K562 (cell line): Measurements from ENCODE around the gene EHBP1L1. TPM values are rescaled to one million over a fixed set of nuclear protein-coding genes. Genes with fewer than 3 reads are reported as not detected.

Experiments
- GABPA ChIP-seq: fragments of 200-800 bp; sonication (Bioruptor generic); conservative IDR thresholded peaks from 2 replicates; pipeline ENCODE4 v1.6.1; 2016; ENCODE audit warnings: low read depth, missing genetic modification characterization, missing compliant biosample characterization
- GATA2 ChIP-seq: sonication (generic); formaldehyde crosslinking; IDR thresholded peaks from 2 replicates; pipeline ENCODE4 v1.4.0; 2020; ENCODE audit warnings: mild to moderate bottlenecking, missing genetic modification reagents
- HOXB6 ChIP-seq: fragments of 250-450 bp; sonication (Bioruptor Pico); IDR thresholded peaks from 2 replicates; pipeline ENCODE4 v1.5.1; 2022; ENCODE audit warnings: mild to moderate bottlenecking, borderline replicate concordance
- NCOA1 ChIP-seq: fragments of 450-650 bp; IDR thresholded peaks from 2 replicates; pipeline ENCODE4 v1.6.1; 2016; ENCODE audit warnings: low read depth
- NELFE ChIP-seq: IDR thresholded peaks from 2 replicates; pipeline ENCODE4 v1.6.1; 2011; ENCODE audit warnings: mild to moderate bottlenecking; ENCODE audit not compliant: insufficient read depth, insufficient read length
- PPARD ChIP-seq: fragments of 250-450 bp; sonication (Bioruptor Pico); IDR thresholded peaks from 2 replicates; pipeline ENCODE4 v1.8.0; 2022; ENCODE audit warnings: inconsistent platforms, mild to moderate bottlenecking, moderate library complexity
- THAP12 ChIP-seq: fragments of 250-450 bp; sonication (Bioruptor Pico); IDR thresholded peaks from 2 replicates; pipeline ENCODE4 v1.9.0; 2021; ENCODE audit warnings: mild to moderate bottlenecking, inconsistent platforms
- TRIM25 ChIP-seq: fragments of 450-650 bp; IDR thresholded peaks from 2 replicates; pipeline ENCODE4 v1.7.0; 2016; ENCODE audit warnings: borderline replicate concordance
- ZNF121 ChIP-seq: sonication (generic); formaldehyde crosslinking; conservative IDR thresholded peaks from 2 replicates; pipeline ENCODE4 v1.8.0; 2022; ENCODE audit warnings: missing genetic modification reagents
- ZNF551 ChIP-seq: fragments of 250-450 bp; sonication (Bioruptor Pico); IDR thresholded peaks from 2 replicates; pipeline ENCODE4 v1.5.0; 2021; ENCODE audit warnings: mild to moderate bottlenecking, moderate library complexity
- ZNF609 ChIP-seq: sonication (generic); formaldehyde crosslinking; IDR thresholded peaks from 2 replicates; pipeline ENCODE4 v1.8.1; 2023; ENCODE audit warnings: missing genetic modification reagents, mild to moderate bottlenecking, borderline replicate concordance
- ZNF830 ChIP-seq: fragments of 250-450 bp; sonication (Bioruptor Pico); IDR thresholded peaks from 2 replicates; pipeline ENCODE4 v1.5.0; 2021; ENCODE audit warnings: mild to moderate bottlenecking
- polyA plus RNA-seq, 8 experiments: library from polyadenylated mRNA; depleted of rRNA in 4 of 8; stranded (reverse) in 5 of 8; unstranded in 3 of 8; fragments of >200 nt; fragmentation: Nextera tagmentation in 2 of 8; fragmentation: Illumina TruSeq in 1 of 8; extraction: Ambion mirVana in 2 of 8; extraction: Trizol in 1 of 8; gene quantifications; 2 replicates each; pipeline versions ENCODE4 v1.2.1 to v1.2.3, GENCODE V29; 2011 to 2014; ENCODE audit warnings: inconsistent platforms in 1 of 8, missing spikeins in 1 of 8
- total RNA-seq, 7 experiments: library from RNA; depleted of rRNA in 6 of 7; stranded (reverse); fragments of >200 nt in 6 of 7; fragmentation: Illumina TruSeq in 2 of 7; extraction: Trizol in 2 of 7; gene quantifications; 2 replicates each; pipeline versions ENCODE4 v1.2.1 to v1.2.3, GENCODE V29; 2011 to 2021; ENCODE audit warnings: low replicate concordance in 1 of 7
- TF ChIP-seq, protein P1 (sequence below): fragments of 450-650 bp; IDR thresholded peaks from 2 replicates; pipeline ENCODE4 v1.6.1; 2016
- TF ChIP-seq, protein P2 (sequence below), 2 experiments: fragments of 450-650 bp; conservative IDR thresholded peaks; 2 replicates each; pipeline ENCODE4 v1.6.1; 2017; ENCODE audit warnings: mild to moderate bottlenecking in 2 of 2, moderate library complexity in 2 of 2

The EHBP1L1 gene
- total and polyA plus RNA-seq, 9 of the 15 experiments (the other 6 are each of a cell fraction or from before 2014, with no cell fraction given), result 0.03 to 87.1 (median 26.3) TPM

GRCh38 chr11:65575568-65576231 is at the start of gene EHBP1L1 (continued):
- TF ChIP-seq TRIM25 (no peak), NELFE (no peak), HOXB6 (CRISPR knock-in tag) (0 out of 2 replicates have a peak, but pooled peaks have one; percentile 46), GATA2 (no peak), ZNF121 (CRISPR knock-in tag) (no peak), PPARD (CRISPR knock-in tag) (no peak), ZNF551 (no peak), NCOA1 (no peak), ZNF830 (CRISPR knock-in tag) (0 out of 2 replicates have a peak, but pooled peaks have one; percentile 60), GABPA (tag) (peak; percentile 70), THAP12 (CRISPR knock-in tag) (0 out of 2 replicates have a peak, but pooled peaks have one; percentile 35), ZNF609 (no peak; the same call in 1 of the 2 replicates)
- TF ChIP-seq, protein P1, sequence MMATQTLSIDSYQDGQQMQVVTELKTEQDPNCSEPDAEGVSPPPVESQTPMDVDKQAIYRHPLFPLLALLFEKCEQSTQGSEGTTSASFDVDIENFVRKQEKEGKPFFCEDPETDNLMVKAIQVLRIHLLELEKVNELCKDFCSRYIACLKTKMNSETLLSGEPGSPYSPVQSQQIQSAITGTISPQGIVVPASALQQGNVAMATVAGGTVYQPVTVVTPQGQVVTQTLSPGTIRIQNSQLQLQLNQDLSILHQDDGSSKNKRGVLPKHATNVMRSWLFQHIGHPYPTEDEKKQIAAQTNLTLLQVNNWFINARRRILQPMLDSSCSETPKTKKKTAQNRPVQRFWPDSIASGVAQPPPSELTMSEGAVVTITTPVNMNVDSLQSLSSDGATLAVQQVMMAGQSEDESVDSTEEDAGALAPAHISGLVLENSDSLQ, result no peak
- TF ChIP-seq, protein P2, sequence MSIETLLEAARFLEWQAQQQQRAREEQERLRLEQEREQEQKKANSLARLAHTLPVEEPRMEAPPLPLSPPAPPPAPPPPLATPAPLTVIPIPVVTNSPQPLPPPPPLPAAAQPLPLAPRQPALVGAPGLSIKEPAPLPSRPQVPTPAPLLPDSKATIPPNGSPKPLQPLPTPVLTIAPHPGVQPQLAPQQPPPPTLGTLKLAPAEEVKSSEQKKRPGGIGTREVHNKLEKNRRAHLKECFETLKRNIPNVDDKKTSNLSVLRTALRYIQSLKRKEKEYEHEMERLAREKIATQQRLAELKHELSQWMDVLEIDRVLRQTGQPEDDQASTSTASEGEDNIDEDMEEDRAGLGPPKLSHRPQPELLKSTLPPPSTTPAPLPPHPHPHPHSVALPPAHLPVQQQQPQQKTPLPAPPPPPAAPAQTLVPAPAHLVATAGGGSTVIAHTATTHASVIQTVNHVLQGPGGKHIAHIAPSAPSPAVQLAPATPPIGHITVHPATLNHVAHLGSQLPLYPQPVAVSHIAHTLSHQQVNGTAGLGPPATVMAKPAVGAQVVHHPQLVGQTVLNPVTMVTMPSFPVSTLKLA (conservative IDR thresholded peaks at IDR 0.05), result no peak
